Mesenchymal stem cell (in vitro differentiated cells and primary cell): ENCODE data around the gene BOLL.

Source experiments
- DNase-seq: peaks from one replicate; pipeline ENCODE4 v3.0.0-alpha.2; 2013
- H2AFZ ChIP-seq: one replicate; pipeline ENCODE4 v1.6.1; 2013; ENCODE audit warnings: low read depth, mild to moderate bottlenecking, control low read depth, inconsistent platforms, low read length, moderate library complexity
- H2AK5ac ChIP-seq: 2 replicates; pipeline ENCODE4 v1.6.1; 2013; ENCODE audit warnings: low read length, moderate library complexity, mild to moderate bottlenecking, inconsistent platforms; ENCODE audit not compliant: severe bottlenecking
- H2BK120ac ChIP-seq: one replicate; pipeline ENCODE4 v1.6.1; 2013; ENCODE audit warnings: low read depth, mild to moderate bottlenecking, inconsistent platforms, low read length, moderate library complexity
- H2BK12ac ChIP-seq, 2 experiments: one replicate each; pipeline ENCODE4 v1.6.1; 2013; ENCODE audit warnings: inconsistent platforms in 2 of 2, low read length in 2 of 2, mild to moderate bottlenecking in 2 of 2, moderate library complexity in 2 of 2, control low read depth in 1 of 2
- H2BK15ac ChIP-seq: one replicate; pipeline ENCODE4 v1.6.1; 2013; ENCODE audit warnings: mild to moderate bottlenecking, low read depth, inconsistent platforms; ENCODE audit not compliant: poor library complexity, severe bottlenecking
- H2BK5ac ChIP-seq: 2 replicates; pipeline ENCODE4 v1.6.1; 2013; ENCODE audit warnings: low read depth, mild to moderate bottlenecking, low read length, control low read depth, inconsistent platforms; ENCODE audit not compliant: poor library complexity, severe bottlenecking
- H3K14ac ChIP-seq, 2 experiments: one replicate each; pipeline ENCODE4 v1.6.1; 2013; ENCODE audit warnings: inconsistent platforms in 2 of 2, low read length in 2 of 2, control low read depth in 1 of 2, mild to moderate bottlenecking in 1 of 2, moderate library complexity in 1 of 2
- H3K18ac ChIP-seq, 2 experiments: one replicate each; pipeline ENCODE4 v1.6.1; 2013; ENCODE audit warnings: inconsistent platforms in 2 of 2, low read length in 2 of 2, control low read depth in 1 of 2, low read depth in 1 of 2, mild to moderate bottlenecking in 1 of 2
- H3K23ac ChIP-seq, 2 experiments: one replicate each; pipeline ENCODE4 v1.6.1; 2013; ENCODE audit warnings: inconsistent platforms in 2 of 2, low read length in 2 of 2, mild to moderate bottlenecking in 2 of 2, moderate library complexity in 2 of 2, control low read depth in 1 of 2
- H3K27ac ChIP-seq: 2 replicates; pipeline ENCODE4 v1.5.1; 2013; ENCODE audit warnings: mild to moderate bottlenecking, moderate library complexity, low read length, control low read depth, inconsistent platforms; ENCODE audit not compliant: poor library complexity, severe bottlenecking
- H3K27me3 ChIP-seq, 2 experiments: 2 replicates each; pipeline versions ENCODE4 v1.6.1 to v1.7.0; 2013; ENCODE audit warnings: low read length in 2 of 2, mild to moderate bottlenecking in 2 of 2, moderate library complexity in 2 of 2, control low read depth in 1 of 2, inconsistent platforms in 1 of 2; ENCODE audit not compliant: control insufficient read depth in 1 of 2, insufficient read depth in 1 of 2
- H3K36me3 ChIP-seq, 2 experiments: 2 replicates each; pipeline versions ENCODE4 v1.6.1 to v1.7.0; 2013; ENCODE audit warnings: low read length in 2 of 2, control low read depth in 1 of 2, inconsistent platforms in 1 of 2, low read depth in 1 of 2, mild to moderate bottlenecking in 1 of 2; ENCODE audit not compliant: insufficient read depth in 2 of 2, control insufficient read depth in 1 of 2
- H3K4ac ChIP-seq, 2 experiments: one replicate each; pipeline ENCODE4 v1.6.1; 2013; ENCODE audit warnings: inconsistent platforms in 2 of 2, low read length in 2 of 2, mild to moderate bottlenecking in 2 of 2, moderate library complexity in 2 of 2, control low read depth in 1 of 2, low read depth in 1 of 2
- H3K4me1 ChIP-seq: 2 replicates; pipeline ENCODE4 v1.6.1; 2013; ENCODE audit warnings: low read depth, low read length, control low read depth; ENCODE audit not compliant: control insufficient read depth, insufficient read depth
- H3K4me2 ChIP-seq: 2 replicates; pipeline ENCODE4 v1.6.1; 2013; ENCODE audit warnings: low read length, mild to moderate bottlenecking, inconsistent platforms; ENCODE audit not compliant: poor library complexity, severe bottlenecking
- H3K4me3 ChIP-seq, 2 experiments: 2 replicates each; pipeline versions ENCODE4 v1.5.1 to v1.7.0; 2013; ENCODE audit warnings: low read length in 2 of 2, mild to moderate bottlenecking in 2 of 2, control low read depth in 1 of 2, low read depth in 1 of 2; ENCODE audit not compliant: insufficient read depth in 1 of 2
- H3K79me1 ChIP-seq: replicated peaks from 2 replicates; pipeline ENCODE4 v1.6.1; 2013; ENCODE audit warnings: mild to moderate bottlenecking, control low read depth, low read length, inconsistent platforms; ENCODE audit not compliant: poor library complexity, severe bottlenecking
- H3K9ac ChIP-seq: 2 replicates; pipeline ENCODE4 v1.7.0; 2013; ENCODE audit warnings: mild to moderate bottlenecking, low read length, moderate library complexity
- H3K9me3 ChIP-seq: 2 replicates; pipeline ENCODE4 v1.7.0; 2013; ENCODE audit warnings: mild to moderate bottlenecking, low read length; ENCODE audit not compliant: control insufficient read depth
- H4K8ac ChIP-seq: one replicate; pipeline ENCODE4 v1.6.1; 2013; ENCODE audit warnings: inconsistent platforms, mild to moderate bottlenecking, low read length, moderate library complexity
- H4K91ac ChIP-seq: one replicate; pipeline ENCODE4 v1.6.1; 2013; ENCODE audit warnings: mild to moderate bottlenecking, low read length, inconsistent platforms
- whole genome bisulfite sequencing: methylation state at CpG from one replicate; pipeline ENCODE4 v1.1.7; 2013; ENCODE audit warnings: mixed read lengths; 5-methylcytosine and 5-hydroxymethylcytosine counted together

The BOLL gene

GRCh38 chr2:197706839-197707207 lies 78.3 kb downstream of the BOLL start:
- no peak overlapping the region for H2BK5ac ChIP-seq
- no peak overlapping the region for H2BK15ac ChIP-seq
- peaks cover 12% of the 10 kb centered on the region for H3K4me1 ChIP-seq
- no peak overlapping the region for H2BK120ac ChIP-seq
- H2BK12ac ChIP-seq, result no peak overlapping the region
- no peak overlapping the region for H2AFZ ChIP-seq
- 37% methylated on average over 4 of the region's 5 CpGs for WGBS
- no peak overlapping the region for H4K91ac ChIP-seq
- no peak overlapping the region for H3K4ac ChIP-seq
- H2AK5ac ChIP-seq, result no peak overlapping the region
- no peak overlapping the region for H4K8ac ChIP-seq
- H3K4me2 ChIP-seq, result peak overlapping the region; percentile 64
- no peak overlapping the region for H3K27ac ChIP-seq
- no peak overlapping the region for H3K23ac ChIP-seq
- no peak for DNase-seq
- H3K4me3 ChIP-seq, result peak overlapping the region; percentile 35 to 97
- peaks cover 9% of the 10 kb centered on the region for H3K79me1 ChIP-seq
- no peak overlapping the region for H3K18ac ChIP-seq
- H3K27me3 ChIP-seq, result no peaks in the 10 kb centered on the region
- H3K9ac ChIP-seq, result peak overlapping the region; percentile 87
- H3K36me3 ChIP-seq, result no peaks in the 10 kb centered on the region
- H3K14ac ChIP-seq, result no peak overlapping the region
- H3K9me3 ChIP-seq, result no peaks in the 10 kb centered on the region

GRCh38 chr2:197705912-197706838 lies 78.9 kb downstream of the BOLL start:
- Histone ChIP-seq H3K9ac (peak overlapping the region; percentile 87), H3K4ac (no peak overlapping the region), H2BK12ac (no peak overlapping the region), H3K4me1 (peaks cover 12% of the 10 kb centered on the region), H3K27me3 (peaks cover 0 to 3% of the 10 kb centered on the region in 2 experiments), H3K9me3 (no peaks in the 10 kb centered on the region), H3K4me3 (peak overlapping the region; percentile 88 to 97), H2BK5ac (no peak overlapping the region), H2AK5ac (no peak overlapping the region), H3K14ac (no peak overlapping the region), H3K27ac (no peak overlapping the region), H3K79me1 (peaks cover 9% of the 10 kb centered on the region), H2AFZ (peak overlapping the region; percentile 69), H3K4me2 (peak overlapping the region; percentile 64), H3K18ac (peak overlapping the region in 1 of 2 experiments; percentile 37), H3K36me3 (no peaks in the 10 kb centered on the region), H2BK120ac (no peak overlapping the region), H4K8ac (no peak overlapping the region), H4K91ac (no peak overlapping the region), H2BK15ac (no peak overlapping the region), H3K23ac (no peak overlapping the region)
- peak; percentile 29 for DNase-seq
- 3% methylated on average over 38 of the region's 38 CpGs for WGBS

GRCh38 chr2:197705121-197705911 lies 79.8 kb downstream of the BOLL start, which contains the start of gene MARS2:
Gene MARS2, plus strand, starts transcription at chr2:197705369. Its CDS starts 37 bp downstream, at chr2:197705406.
- peak within 1 kb of the TSS; percentile 69 for H2AFZ ChIP-seq
- H3K9me3 ChIP-seq, result no peaks in the 10 kb centered on the region
- H3K14ac ChIP-seq, result peak within 1 kb of the TSS in 1 of 2 experiments; percentile 19
- H3K79me1 ChIP-seq, result peaks cover 7% of the 10 kb centered on the region
- DNase-seq, result peak; percentile 92
- peak within 1 kb of the TSS; percentile 67 for H4K8ac ChIP-seq
- no peak within 1 kb of the TSS for H2BK15ac ChIP-seq
- peaks cover 12% of the 10 kb centered on the region for H3K4me1 ChIP-seq
- H3K9ac ChIP-seq, result peak within 1 kb of the TSS; percentile 91
- peak within 1 kb of the TSS; percentile 54 for H4K91ac ChIP-seq
- H2BK120ac ChIP-seq, result peak within 1 kb of the TSS; percentile 66
- peak within 1 kb of the TSS in 1 of 2 experiments; percentile 33 for H3K4ac ChIP-seq
- under 1% methylated on average over 80 of the region's 86 CpGs for WGBS
- no peak within 1 kb of the TSS for H3K23ac ChIP-seq
- peak within 1 kb of the TSS; percentile 34 to 65 for H3K18ac ChIP-seq
- no peak within 1 kb of the TSS for H2AK5ac ChIP-seq
- peaks cover 0 to 5% of the 10 kb centered on the region in 2 experiments for H3K27me3 ChIP-seq
- H2BK12ac ChIP-seq, result no peak within 1 kb of the TSS
- H3K36me3 ChIP-seq, result no peaks in the 10 kb centered on the region
- H3K27ac ChIP-seq, result peak within 1 kb of the TSS; percentile 72
- H2BK5ac ChIP-seq, result no peak within 1 kb of the TSS
- H3K4me3 ChIP-seq, result peak within 1 kb of the TSS; percentile 88 to 97
- peak within 1 kb of the TSS; percentile 64 for H3K4me2 ChIP-seq
